HepG2 (cell line): Measurements from ENCODE around the gene VAMP4. TPM values are rescaled to one million over a fixed set of nuclear protein-coding genes. Genes with fewer than 3 reads are reported as not detected.

ENCODE experiments used
- AGO1 ChIP-seq: fragments of 200-400 bp; formaldehyde crosslinking; IDR thresholded peaks from 2 replicates; pipeline ENCODE4 v1.6.1; 2017; ENCODE audit warnings: mild to moderate bottlenecking, low read depth, low read length, moderate library complexity; ENCODE audit not compliant: poor library complexity, severe bottlenecking
- CBX5 ChIP-seq: sonication (generic); formaldehyde crosslinking; IDR thresholded peaks from 2 replicates; pipeline ENCODE4 v1.4.0; 2020; ENCODE audit warnings: missing genetic modification reagents, borderline replicate concordance
- ELF3 ChIP-seq: IDR thresholded peaks from 2 replicates; pipeline ENCODE4 v1.6.1; 2016; ENCODE audit warnings: missing genetic modification reagents, missing compliant biosample characterization
- GABPA ChIP-seq, 2 experiments: IDR thresholded peaks; 2 replicates each; pipeline ENCODE4 v1.6.1; 2011 to 2016; ENCODE audit warnings: low read depth in 2 of 2, low read length in 1 of 2, missing biosample characterization in 1 of 2, missing genetic modification characterization in 1 of 2
- GTF3A ChIP-seq: sonication (generic); formaldehyde crosslinking; conservative IDR thresholded peaks from 2 replicates; pipeline ENCODE4 v1.4.0; 2020; ENCODE audit warnings: mild to moderate bottlenecking, missing genetic modification reagents
- KDM1A ChIP-seq: IDR thresholded peaks from 2 replicates; pipeline ENCODE4 v1.6.1; 2016; ENCODE audit warnings: missing compliant biosample characterization
- KDM2A ChIP-seq: sonication (generic); formaldehyde crosslinking; IDR thresholded peaks from 2 replicates; pipeline ENCODE4 v1.4.0; 2020; ENCODE audit warnings: low read depth, missing genetic modification reagents, borderline replicate concordance
- KDM5A ChIP-seq: fragments of 200-600 bp; sonication (generic); IDR thresholded peaks from 2 replicates; pipeline ENCODE4 v1.7.0; 2018; ENCODE audit warnings: antibody characterized with exemption, mild to moderate bottlenecking, low read length, borderline replicate concordance
- LRRFIP1 ChIP-seq: sonication (generic); formaldehyde crosslinking; conservative IDR thresholded peaks from 2 replicates; pipeline ENCODE4 v1.4.0; 2020; ENCODE audit warnings: missing genetic modification reagents
- MTA3 ChIP-seq: sonication (generic); formaldehyde crosslinking; IDR thresholded peaks from 2 replicates; pipeline ENCODE4 v1.4.0; 2020; ENCODE audit warnings: missing genetic modification reagents
- PATZ1 ChIP-seq: sonication (generic); formaldehyde crosslinking; IDR thresholded peaks from 2 replicates; pipeline ENCODE4 v1.4.0; 2020; ENCODE audit warnings: missing genetic modification reagents
- REL ChIP-seq: sonication (generic); formaldehyde crosslinking; conservative IDR thresholded peaks from 2 replicates; pipeline ENCODE4 v1.8.0; 2022; ENCODE audit warnings: mild to moderate bottlenecking, missing genetic modification reagents, moderate library complexity
- UBTF ChIP-seq: sonication (generic); formaldehyde crosslinking; IDR thresholded peaks from 2 replicates; pipeline ENCODE4 v1.4.0; 2020; ENCODE audit warnings: mild to moderate bottlenecking, missing genetic modification reagents
- ZBTB2 ChIP-seq: sonication (generic); formaldehyde crosslinking; IDR thresholded peaks from 2 replicates; pipeline ENCODE4 v1.8.0; 2022; ENCODE audit warnings: low read depth, missing genetic modification reagents
- ZNF687 ChIP-seq: sonication (generic); formaldehyde crosslinking; IDR thresholded peaks from 2 replicates; pipeline ENCODE4 v1.5.1; 2020; ENCODE audit warnings: mild to moderate bottlenecking, missing genetic modification reagents, moderate library complexity
- polyA plus RNA-seq, 8 experiments: library from polyadenylated mRNA; depleted of rRNA in 3 of 8; stranded (reverse) in 7 of 8; unstranded in 1 of 8; fragments of >200 nt; fragmentation: Illumina TruSeq in 4 of 8; extraction: Trizol in 4 of 8; gene quantifications; 2 replicates each; pipeline versions ENCODE4 v1.2.1 to v1.2.3, GENCODE V29; 2011 to 2016; ENCODE audit warnings: low read depth in 4 of 8, missing spikeins in 1 of 8, mixed read lengths in 1 of 8; ENCODE audit not compliant: insufficient read depth in 1 of 8
- total RNA-seq, 5 experiments: library from RNA; depleted of rRNA; stranded (reverse); fragments of >200 nt; fragmentation: Illumina TruSeq; extraction: Trizol; gene quantifications; 2 replicates each; pipeline ENCODE4 v1.2.3, GENCODE V29; 2016; ENCODE audit warnings: low read depth in 1 of 5

The VAMP4 gene
- total and polyA plus RNA-seq, 2 of the 13 experiments (the other 11 are each of a cell fraction or from before 2014, with no cell fraction given) = 1.4 to 2.0 TPM

- 0 out of 2 replicates have a peak, but pooled peaks have one; percentile 16 for TF ChIP-seq ZNF687 (CRISPR knock-in tag)
- no peak for TF ChIP-seq ZBTB2 (CRISPR knock-in tag)
- TF ChIP-seq UBTF = peak; percentile 25; the same call in 1 of the 2 replicates
- TF ChIP-seq KDM2A (CRISPR knock-in tag) = 0 out of 2 replicates have a peak, but pooled peaks have one; percentile 26
- no peak for TF ChIP-seq MTA3 (CRISPR knock-in tag)
- no peak for TF ChIP-seq KDM5A
- TF ChIP-seq CBX5 = no peak
- 0 out of 2 replicates have a peak, but pooled peaks have one; percentile 15 for TF ChIP-seq KDM1A
- TF ChIP-seq PATZ1 (CRISPR knock-in tag) = no peak
- TF ChIP-seq REL (CRISPR knock-in tag) = no peak
- TF ChIP-seq GTF3A (CRISPR knock-in tag) = no peak
- no peak for TF ChIP-seq GABPA (IDR thresholded peaks at IDR 0.05; ENCODE audit: low read depth, low read length)
- TF ChIP-seq GABPA (CRISPR knock-in tag; IDR thresholded peaks at IDR 0.05; ENCODE audit: low read depth) = no peak
- TF ChIP-seq LRRFIP1 (CRISPR knock-in tag) = no peak
- TF ChIP-seq AGO1 = no peak
- TF ChIP-seq ELF3 (CRISPR knock-in tag) = no peak
Measured at GRCh38 chr1:171654942-171655745, 86.7 kb downstream of the VAMP4 start (continued).
